GM12878 (cell line): ENCODE results near the gene CREB5. TPM values are rescaled to one million over a fixed set of nuclear protein-coding genes. Genes with fewer than 3 reads are reported as not detected.

ENCODE experiments used
- BACH1 ChIP-seq: fragments of 450-650 bp; IDR thresholded peaks from 2 replicates; pipeline ENCODE4 v1.6.1; 2017; ENCODE audit warnings: mild to moderate bottlenecking, borderline replicate concordance
- CEBPZ ChIP-seq: fragments of 150-350 bp; IDR thresholded peaks from 2 replicates; pipeline ENCODE4 v1.6.1; 2016; ENCODE audit warnings: low read depth, low read length
- ELK1 ChIP-seq: IDR thresholded peaks from 2 replicates; pipeline ENCODE4 v1.6.1; 2012; ENCODE audit warnings: low read depth, low read length, improper control_type of control experiment
- FOXK2 ChIP-seq: fragments of 450-650 bp; IDR thresholded peaks from 2 replicates; pipeline ENCODE4 v1.6.1; 2017; ENCODE audit warnings: mild to moderate bottlenecking, moderate library complexity
- GABPA ChIP-seq: IDR thresholded peaks from 2 replicates; pipeline ENCODE4 v1.6.1; 2014; ENCODE audit warnings: antibody characterized with exemption, low read depth, mild to moderate bottlenecking, inconsistent platforms
- HSF1 ChIP-seq: fragments of 150-350 bp; IDR thresholded peaks from 2 replicates; pipeline ENCODE4 v1.6.1; 2014; ENCODE audit warnings: mild to moderate bottlenecking, low read depth, low read length
- JUND ChIP-seq: IDR thresholded peaks from 2 replicates; pipeline ENCODE4 v1.6.1; 2012; ENCODE audit warnings: low read depth, mild to moderate bottlenecking, low read length, improper control_type of control experiment, moderate library complexity
- MTA2 ChIP-seq: fragments of 450-650 bp; IDR thresholded peaks from 2 replicates; pipeline ENCODE4 v1.6.1; 2016; ENCODE audit warnings: low read depth, mild to moderate bottlenecking, moderate library complexity
- PBX3 ChIP-seq: IDR thresholded peaks from 2 replicates; pipeline ENCODE4 v1.6.1; 2011; ENCODE audit warnings: mild to moderate bottlenecking, low read depth, low read length, moderate library complexity; ENCODE audit not compliant: insufficient replicate concordance
- RELB ChIP-seq: fragments of 450-650 bp; IDR thresholded peaks from 2 replicates; pipeline ENCODE4 v1.6.1; 2017; ENCODE audit warnings: low read depth, mild to moderate bottlenecking, moderate library complexity
- SMARCA5 ChIP-seq: fragments of 450-650 bp; IDR thresholded peaks from 2 replicates; pipeline ENCODE4 v1.6.1; 2017; ENCODE audit warnings: mild to moderate bottlenecking
- TBL1XR1 ChIP-seq: IDR thresholded peaks from 2 replicates; pipeline ENCODE4 v1.6.1; 2012; ENCODE audit warnings: low read depth, low read length, improper control_type of control experiment
- USF2 ChIP-seq: IDR thresholded peaks from 2 replicates; pipeline ENCODE4 v1.6.1; 2011; ENCODE audit warnings: low read depth, low read length, improper control_type of control experiment, borderline replicate concordance
- ZBTB11 ChIP-seq: fragments of 450-650 bp; formaldehyde crosslinking; IDR thresholded peaks from 2 replicates; pipeline ENCODE4 v1.5.0; 2022; ENCODE audit warnings: mild to moderate bottlenecking, missing genetic modification characterization
- polyA plus RNA-seq, 11 experiments: library from polyadenylated mRNA; depleted of rRNA in 4 of 11; unstranded in 6 of 11; stranded (reverse) in 5 of 11; fragments of >200 nt; fragmentation: Nextera tagmentation in 4 of 11; fragmentation: Illumina TruSeq in 1 of 11; extraction: Ambion mirVana in 4 of 11; extraction: Trizol in 1 of 11; gene quantifications; 1 replicate in 1 of 11; 2 replicates in 10 of 11; pipeline versions ENCODE4 v1.2.1 to v1.2.3, GENCODE V29; 2011 to 2016; ENCODE audit warnings: inconsistent platforms in 2 of 11, missing spikeins in 2 of 11, low read depth in 1 of 11
- total RNA-seq, 4 experiments: library from RNA; depleted of rRNA in 3 of 4; stranded (reverse); fragments of >200 nt in 3 of 4; fragmentation: Illumina TruSeq in 1 of 4; extraction: Trizol in 1 of 4; gene quantifications; 2 replicates each; pipeline versions ENCODE4 v1.2.1 to v1.2.3, GENCODE V29; 2013 to 2021

Gene CREB5
- total and polyA plus RNA-seq, 10 of the 15 experiments (the other 5 are each of a cell fraction or from before 2014, with no cell fraction given), result 12.9 to 74.1 (median 53.0) TPM

GRCh38 chr7:28853834-28854749 lies 441.8 kb downstream of the CREB5 start (continued):
- no peak for TF ChIP-seq HSF1
- TF ChIP-seq USF2, result no peak
- TF ChIP-seq ZBTB11, result no peak
- no peak for TF ChIP-seq PBX3
- no peak for TF ChIP-seq ELK1
- peak; percentile 83 for TF ChIP-seq SMARCA5
- TF ChIP-seq BACH1, result 0 out of 2 replicates have a peak, but pooled peaks have one; percentile 11
- no peak for TF ChIP-seq FOXK2
- no peak for TF ChIP-seq JUND
- TF ChIP-seq TBL1XR1, result no peak
- no peak for TF ChIP-seq RELB
- TF ChIP-seq GABPA, result no peak
- no peak for TF ChIP-seq MTA2
- TF ChIP-seq CEBPZ, result no peak
